CD14-positive monocyte (primary cell): ENCODE results near the gene ERP27. TPM values are rescaled to one million over a fixed set of nuclear protein-coding genes. Genes with fewer than 3 reads are reported as not detected.
A peak's percentile ranks its signal among the peaks of the same experiment; 100 is the strongest.

Experiments
- DNase-seq, 3 donors: peaks; one replicate each; pipeline ENCODE4 v3.0.0-alpha.2; 2011 to 2022
- H2AFZ ChIP-seq: 2 replicates; pipeline ENCODE4 v1.6.0; 2012; ENCODE audit warnings: mild to moderate bottlenecking, low read depth, low read length, inconsistent platforms; ENCODE audit not compliant: insufficient read depth, poor library complexity, severe bottlenecking
- H3K27ac ChIP-seq, 2 donors: 1 replicate in 1 of 2; 2 replicates in 1 of 2; pipeline ENCODE4 v1.5.1; 2012 to 2013; ENCODE audit warnings: low read length in 2 of 2, control low read depth in 1 of 2, inconsistent platforms in 1 of 2, low read depth in 1 of 2, mild to moderate bottlenecking in 1 of 2
- H3K27me3 ChIP-seq, 2 donors: one replicate each; pipeline versions ENCODE4 v1.6.0 to v1.6.1; 2011 to 2013; ENCODE audit warnings: low read length in 2 of 2; ENCODE audit not compliant: control insufficient read depth in 2 of 2, insufficient read depth in 2 of 2
- H3K36me3 ChIP-seq, 2 donors: replicated peaks in 1 of 2; 1 replicate in 1 of 2; 2 replicates in 1 of 2; pipeline versions ENCODE4 v1.5.1 to v1.6.1; 2012 to 2013; ENCODE audit warnings: low read length in 2 of 2, control low read depth in 1 of 2, inconsistent platforms in 1 of 2, mild to moderate bottlenecking in 1 of 2; ENCODE audit not compliant: insufficient read depth in 2 of 2, control insufficient read depth in 1 of 2
- H3K4me1 ChIP-seq, 2 donors: 1 replicate in 1 of 2; 2 replicates in 1 of 2; pipeline versions ENCODE4 v1.5.1 to v1.6.1; 2012 to 2013; ENCODE audit warnings: low read length in 2 of 2, control low read depth in 1 of 2, inconsistent platforms in 1 of 2, mild to moderate bottlenecking in 1 of 2, moderate library complexity in 1 of 2; ENCODE audit not compliant: insufficient read depth in 2 of 2, control insufficient read depth in 1 of 2
- H3K4me2 ChIP-seq: replicated peaks from 2 replicates; pipeline ENCODE3; 2012; ENCODE audit warnings: low read length, moderate library complexity, mild to moderate bottlenecking; ENCODE audit not compliant: poor library complexity, severe bottlenecking; ENCODE audit errors: extremely low read depth
- H3K4me3 ChIP-seq, 3 experiments: fragments of 200-600 bp in 1 of 3; sonication (generic) in 1 of 3; replicated peaks in 1 of 3; 1 replicate in 2 of 3; 2 replicates in 1 of 3; pipeline ENCODE4 v1.5.1; 2011 to 2013; ENCODE audit warnings: low read length in 3 of 3, mild to moderate bottlenecking in 3 of 3, control low read depth in 2 of 3, low read depth in 2 of 3, inconsistent platforms in 1 of 3, moderate library complexity in 1 of 3
- H3K79me2 ChIP-seq: 2 replicates; pipeline ENCODE4 v1.6.0; 2012; ENCODE audit warnings: mild to moderate bottlenecking, control low read depth, inconsistent platforms, low read length, moderate library complexity; ENCODE audit not compliant: insufficient read depth
- H3K9ac ChIP-seq: 2 replicates; pipeline ENCODE4 v1.6.0; 2017; ENCODE audit warnings: low read length, mild to moderate bottlenecking; ENCODE audit not compliant: insufficient read depth, poor library complexity, severe bottlenecking
- H3K9me3 ChIP-seq, 2 donors: replicated peaks in 1 of 2; 1 replicate in 1 of 2; 2 replicates in 1 of 2; pipeline versions ENCODE4 v1.5.1 to v1.6.1; 2012 to 2013; ENCODE audit warnings: low read length in 2 of 2, control low read depth in 1 of 2; ENCODE audit not compliant: control insufficient read depth in 1 of 2, insufficient read depth in 1 of 2
- H4K20me1 ChIP-seq: 2 replicates; pipeline ENCODE4 v1.6.0; 2012; ENCODE audit warnings: mild to moderate bottlenecking, low read length, control low read depth, moderate library complexity; ENCODE audit not compliant: insufficient read depth
- H3K27ac Mint-ChIP-seq, 7 donors: one replicate each; pipeline ENCODE4 v1.8.0; 2020; ENCODE audit warnings: mild to moderate bottlenecking in 7 of 7, mixed read lengths in 7 of 7, moderate library complexity in 6 of 7, inconsistent platforms in 2 of 7
- H3K27me3 Mint-ChIP-seq, 3 donors: one replicate each; pipeline ENCODE4 v1.8.0; 2021 to 2022; ENCODE audit warnings: low read depth in 3 of 3, mild to moderate bottlenecking in 3 of 3, mixed read lengths in 3 of 3, moderate library complexity in 3 of 3, inconsistent platforms in 1 of 3
- H3K36me3 Mint-ChIP-seq, 2 donors: one replicate each; pipeline ENCODE4 v1.8.0; 2020; ENCODE audit warnings: mixed read lengths in 2 of 2, inconsistent platforms in 1 of 2, mild to moderate bottlenecking in 1 of 2
- H3K4me1 Mint-ChIP-seq: one replicate; pipeline ENCODE4 v1.8.0; 2020; ENCODE audit warnings: mild to moderate bottlenecking, mixed read lengths
- H3K4me3 Mint-ChIP-seq, 2 donors: one replicate each; pipeline ENCODE4 v1.8.0; 2020; ENCODE audit warnings: mild to moderate bottlenecking in 2 of 2, mixed read lengths in 2 of 2, moderate library complexity in 1 of 2
- H3K9me3 Mint-ChIP-seq, 7 donors: one replicate each; pipeline ENCODE4 v1.8.0; 2020 to 2022; ENCODE audit warnings: mixed read lengths in 7 of 7, mild to moderate bottlenecking in 6 of 7, moderate library complexity in 6 of 7, inconsistent platforms in 2 of 7
- WGBS: methylation state at CpG from one replicate; pipeline ENCODE4 v1.1.5; 2013; ENCODE audit warnings: missing lambda C conversion rate; ENCODE audit not compliant: insufficient coverage; 5-methylcytosine and 5-hydroxymethylcytosine counted together
- intact Hi-C, 2 donors: fragments of 100-400 bp; cut with micrococcal nuclease; formaldehyde crosslinking; loops; one replicate each; pipeline versions ENCODE4 v1.15.0 to v1.15.1; 2023
- polyA plus RNA-seq, 3 donors: library from polyadenylated mRNA; depleted of rRNA in 1 of 3; unstranded in 2 of 3; stranded (reverse) in 1 of 3; fragments of 300-500 nt in 2 of 3; fragments of >200 nt in 1 of 3; fragmentation: Illumina TruSeq in 2 of 3; gene quantifications; 1 replicate in 2 of 3; 2 replicates in 1 of 3; pipeline ENCODE4 v1.2.3, GENCODE V29; 2012 to 2021
- TF ChIP-seq, protein P1 (sequence below): fragments of 200-600 bp; IDR thresholded peaks from one replicate; pipeline ENCODE4 v1.8.0; 2022; ENCODE audit warnings: antibody characterized with exemption, mild to moderate bottlenecking

Gene ERP27
- polyA plus RNA-seq, 3 donors: 2.5 to 7.2 (median 2.5) TPM

DNA sequence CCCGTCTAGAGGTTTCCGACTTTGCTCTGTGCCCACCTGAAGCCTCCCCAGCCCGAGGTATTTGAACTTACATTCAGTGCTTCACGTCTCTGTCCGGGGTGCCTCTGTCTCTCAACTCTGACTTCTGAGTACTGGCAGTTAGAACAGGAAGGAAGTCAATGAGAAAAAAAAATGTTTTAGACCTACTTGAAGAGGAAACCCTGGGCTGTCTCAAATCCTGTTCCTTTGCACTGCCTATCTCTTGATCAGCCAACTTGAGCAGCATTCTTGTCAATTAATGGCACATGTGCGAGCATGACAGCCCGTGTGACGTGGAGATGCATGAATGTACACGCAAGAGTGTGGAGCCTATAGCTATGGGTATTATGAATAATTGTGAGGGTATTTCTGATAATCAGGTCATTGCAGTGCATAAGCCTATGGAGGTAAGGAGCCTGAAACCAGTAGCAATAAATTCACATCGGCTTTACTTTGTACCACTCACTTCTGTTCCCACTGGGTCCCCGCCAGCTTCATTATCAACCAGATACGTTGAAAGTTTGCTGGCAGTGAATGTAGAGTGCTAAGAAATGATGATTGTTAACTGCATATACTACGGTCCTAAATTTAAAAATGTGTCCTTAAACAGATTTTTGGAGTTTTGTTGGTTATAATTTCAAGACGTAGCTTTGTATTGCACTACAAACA, 23.3 kb upstream of the ERP27 start, which contains the start of gene ARHGDIB:
Gene ARHGDIB, minus strand, starts transcription at position 136 of the 687 bp plus-strand sequence. CDS start 10,889 bp downstream, outside the sequence.
- H3K27me3 ChIP-seq: no peaks in the 10 kb centered on the region
- H3K27ac Mint-ChIP-seq: peak within 1 kb of the TSS; percentile 95 to 99 (median 99)
- 0% methylated on average over 8 of the region's 14 CpGs for WGBS
- H3K4me1 ChIP-seq: peaks cover 66 to 85% of the 10 kb centered on the region in 2 donors
- peak within 1 kb of the TSS; percentile 82 to 100 (median 95) for H3K4me3 ChIP-seq
- no peaks in the 10 kb centered on the region for H3K27me3 Mint-ChIP-seq
- peak; percentile 73 to 86 (median 78) for DNase-seq
- peaks cover 81% of the 10 kb centered on the region for H3K4me1 Mint-ChIP-seq
- peak within 1 kb of the TSS; percentile 97 for H3K4me2 ChIP-seq
- H3K9me3 ChIP-seq: no peaks in the 10 kb centered on the region
- peak within 1 kb of the TSS; percentile 88 to 96 for H3K27ac ChIP-seq
- TF ChIP-seq, protein P1, sequence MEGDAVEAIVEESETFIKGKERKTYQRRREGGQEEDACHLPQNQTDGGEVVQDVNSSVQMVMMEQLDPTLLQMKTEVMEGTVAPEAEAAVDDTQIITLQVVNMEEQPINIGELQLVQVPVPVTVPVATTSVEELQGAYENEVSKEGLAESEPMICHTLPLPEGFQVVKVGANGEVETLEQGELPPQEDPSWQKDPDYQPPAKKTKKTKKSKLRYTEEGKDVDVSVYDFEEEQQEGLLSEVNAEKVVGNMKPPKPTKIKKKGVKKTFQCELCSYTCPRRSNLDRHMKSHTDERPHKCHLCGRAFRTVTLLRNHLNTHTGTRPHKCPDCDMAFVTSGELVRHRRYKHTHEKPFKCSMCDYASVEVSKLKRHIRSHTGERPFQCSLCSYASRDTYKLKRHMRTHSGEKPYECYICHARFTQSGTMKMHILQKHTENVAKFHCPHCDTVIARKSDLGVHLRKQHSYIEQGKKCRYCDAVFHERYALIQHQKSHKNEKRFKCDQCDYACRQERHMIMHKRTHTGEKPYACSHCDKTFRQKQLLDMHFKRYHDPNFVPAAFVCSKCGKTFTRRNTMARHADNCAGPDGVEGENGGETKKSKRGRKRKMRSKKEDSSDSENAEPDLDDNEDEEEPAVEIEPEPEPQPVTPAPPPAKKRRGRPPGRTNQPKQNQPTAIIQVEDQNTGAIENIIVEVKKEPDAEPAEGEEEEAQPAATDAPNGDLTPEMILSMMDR: no peak
- H3K9ac ChIP-seq: peak within 1 kb of the TSS; percentile 77
- intact Hi-C loops: loop anchor here (2.0 to 10.0 kb wide), 4 partner anchors 19 to 1864 kb away; no protein-coding TSS in a partner anchor
- H4K20me1 ChIP-seq: peaks cover 41% of the 10 kb centered on the region
- no peaks in the 10 kb centered on the region for H3K36me3 ChIP-seq
- H3K4me3 Mint-ChIP-seq: peak within 1 kb of the TSS; percentile 95 to 99
- H3K79me2 ChIP-seq: peaks cover 70% of the 10 kb centered on the region
- H3K9me3 Mint-ChIP-seq: peaks cover 0 to 5% (median 0%) of the 10 kb centered on the region in 7 donors
- H3K36me3 Mint-ChIP-seq: peaks cover 9 to 11% of the 10 kb centered on the region in 2 donors
- peak within 1 kb of the TSS; percentile 48 for H2AFZ ChIP-seq

DNA sequence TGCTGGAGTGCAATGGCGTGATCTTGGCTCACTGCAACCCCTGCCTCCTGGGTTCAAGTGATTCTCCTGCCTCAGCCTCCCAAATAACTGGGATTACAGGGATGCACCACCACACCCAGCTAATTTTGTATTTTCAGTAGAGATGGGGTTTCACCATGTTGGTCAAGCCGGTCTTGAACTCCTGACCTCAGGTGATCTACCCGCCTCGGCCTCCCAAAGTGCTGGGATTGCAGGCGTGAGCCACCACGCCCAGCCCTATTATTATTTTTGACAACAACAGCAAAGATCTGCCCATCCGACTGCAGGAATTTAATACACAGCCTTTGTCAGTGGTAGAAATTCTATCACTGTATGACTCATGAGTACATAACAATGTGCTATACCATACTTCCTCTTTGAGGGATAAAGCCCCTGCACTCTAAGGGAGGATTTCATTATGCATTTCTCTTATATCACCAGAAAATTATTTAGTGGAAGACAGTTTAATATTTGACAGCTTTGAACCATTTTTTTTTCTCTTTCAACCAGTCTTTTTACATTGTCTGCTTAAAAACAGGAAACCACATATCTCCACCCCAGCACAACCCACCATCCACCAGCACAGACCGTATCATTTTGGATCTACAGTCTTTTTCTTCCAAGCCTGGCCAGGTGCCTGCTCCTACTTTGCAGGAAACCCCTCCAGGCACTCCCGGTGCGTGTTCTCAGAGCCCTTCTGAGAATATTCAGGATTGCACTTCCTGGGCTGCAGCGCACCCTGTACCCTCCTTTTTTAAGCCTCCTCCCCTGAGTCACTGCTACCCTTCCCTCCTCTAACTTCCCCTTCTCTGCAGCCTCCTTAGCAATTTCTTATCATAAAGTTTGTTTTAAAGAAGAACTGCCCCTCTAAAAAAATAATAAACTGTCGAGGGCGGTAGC, 22.5 kb upstream of the ERP27 start:
- H3K36me3 ChIP-seq: no peaks in the 10 kb centered on the region
- H3K4me1 ChIP-seq: peaks cover 74 to 93% of the 10 kb centered on the region in 2 donors
- Mint-ChIP-seq H3K4me1 (peaks cover 89% of the 10 kb centered on the region), H3K27me3 (no peaks in the 10 kb centered on the region), H3K9me3 (peaks cover 0 to 5% (median 0%) of the 10 kb centered on the region in 7 donors), H3K4me3 (peak overlapping the region; percentile 95 to 99), H3K36me3 (peaks cover 9 to 11% of the 10 kb centered on the region in 2 donors), H3K27ac (peak overlapping the region; percentile 95 to 99 (median 99))
- peak overlapping the region; percentile 97 for H3K4me2 ChIP-seq
- intact Hi-C loops: loop anchor here (2.0 to 10.0 kb wide), 4 partner anchors 20 to 1864 kb away; no protein-coding TSS in a partner anchor
- WGBS: under 1% methylated on average over 7 of the region's 13 CpGs
- TF ChIP-seq, protein P1: no peak
- H3K9me3 ChIP-seq: no peaks in the 10 kb centered on the region
- H3K9ac ChIP-seq: peak overlapping the region; percentile 77
- peak overlapping the region; percentile 48 for H2AFZ ChIP-seq
- DNase-seq: peak; percentile 75 to 86 (median 82)
- peak overlapping the region; percentile 82 to 100 (median 95) for H3K4me3 ChIP-seq
- H4K20me1 ChIP-seq: peaks cover 48% of the 10 kb centered on the region
- no peaks in the 10 kb centered on the region for H3K27me3 ChIP-seq
- H3K79me2 ChIP-seq: peaks cover 78% of the 10 kb centered on the region
- H3K27ac ChIP-seq: peak overlapping the region; percentile 88 to 96
